DOHH2 (cell line): ENCODE results near the gene GNAT3.

Experiments used
- H3F3A ChIP-seq: fragments of 200-600 bp; sonication (generic), shearing (Covaris generic); 2 replicates; pipeline ENCODE4 v1.6.0; 2016; ENCODE audit warnings: antibody characterized with exemption, mild to moderate bottlenecking; ENCODE audit not compliant: control insufficient read depth, insufficient read depth
- H3K27ac ChIP-seq: fragments of 200-600 bp; sonication (generic); 2 replicates; pipeline ENCODE4 v1.5.1; 2014; ENCODE audit warnings: low read depth, mild to moderate bottlenecking, low read length, moderate library complexity
- H3K27me3 ChIP-seq: fragments of 200-600 bp; sonication (generic); 2 replicates; pipeline ENCODE4 v1.6.1; 2014; ENCODE audit warnings: mild to moderate bottlenecking, low read length, mixed read lengths; ENCODE audit not compliant: control insufficient read depth
- H3K36me3 ChIP-seq: fragments of 200-600 bp; sonication (generic); 2 replicates; pipeline ENCODE4 v1.6.1; 2014; ENCODE audit warnings: mild to moderate bottlenecking, low read length, moderate library complexity, mixed read lengths; ENCODE audit not compliant: control insufficient read depth
- H3K4me1 ChIP-seq: fragments of 200-600 bp; sonication (generic); 2 replicates; pipeline ENCODE4 v1.6.1; 2014; ENCODE audit warnings: mild to moderate bottlenecking, low read length, mixed read lengths; ENCODE audit not compliant: control insufficient read depth
- H3K4me2 ChIP-seq: fragments of 200-600 bp; sonication (generic); 2 replicates; pipeline ENCODE4 v1.6.0; 2014; ENCODE audit warnings: mild to moderate bottlenecking, low read length, moderate library complexity
- H3K4me3 ChIP-seq: fragments of 200-600 bp; sonication (generic); 2 replicates; pipeline ENCODE4 v1.5.1; 2014; ENCODE audit warnings: mild to moderate bottlenecking, low read length, mixed read lengths
- H3K79me2 ChIP-seq: fragments of 200-600 bp; sonication (generic); 2 replicates; pipeline ENCODE4 v1.6.1; 2014; ENCODE audit warnings: mild to moderate bottlenecking, low read length, mixed read lengths; ENCODE audit not compliant: control insufficient read depth
- H3K9me2 ChIP-seq: fragments of 200-600 bp; sonication (generic); replicated peaks from 2 replicates; pipeline ENCODE4 v1.6.1; 2014; ENCODE audit warnings: mild to moderate bottlenecking, low read length, mixed read lengths; ENCODE audit not compliant: control insufficient read depth
- H3K9me3 ChIP-seq: fragments of 200-600 bp; sonication (generic); 2 replicates; pipeline ENCODE4 v1.6.1; 2014; ENCODE audit warnings: antibody characterized with exemption, low read length, mixed read lengths; ENCODE audit not compliant: control insufficient read depth, insufficient read depth
- H4K20me1 ChIP-seq: fragments of 200-600 bp; sonication (generic); 2 replicates; pipeline ENCODE4 v1.6.0; 2014; ENCODE audit warnings: low read depth, mild to moderate bottlenecking, antibody characterized with exemption, low read length, moderate library complexity; ENCODE audit not compliant: control insufficient read depth, insufficient read depth
- EZH2phosphoT487 ChIP-seq: fragments of 200-600 bp; sonication (generic); IDR thresholded peaks from 2 replicates; pipeline ENCODE4 v1.6.1; 2017; ENCODE audit warnings: borderline replicate concordance, mild to moderate bottlenecking, antibody characterized with exemption, low read length, moderate library complexity, mixed read lengths
- TF ChIP-seq, protein P1 (sequence below): fragments of 200-600 bp; sonication (generic); IDR thresholded peaks from one replicate; pipeline ENCODE4 v1.5.1; 2014; ENCODE audit warnings: antibody characterized with exemption, mild to moderate bottlenecking, low read depth, low read length; ENCODE audit not compliant: poor library complexity, severe bottlenecking

The GNAT3 gene

GRCh38 chr7:80482950-80483349, 28.9 kb downstream of the GNAT3 start:
- TF ChIP-seq, protein P1, sequence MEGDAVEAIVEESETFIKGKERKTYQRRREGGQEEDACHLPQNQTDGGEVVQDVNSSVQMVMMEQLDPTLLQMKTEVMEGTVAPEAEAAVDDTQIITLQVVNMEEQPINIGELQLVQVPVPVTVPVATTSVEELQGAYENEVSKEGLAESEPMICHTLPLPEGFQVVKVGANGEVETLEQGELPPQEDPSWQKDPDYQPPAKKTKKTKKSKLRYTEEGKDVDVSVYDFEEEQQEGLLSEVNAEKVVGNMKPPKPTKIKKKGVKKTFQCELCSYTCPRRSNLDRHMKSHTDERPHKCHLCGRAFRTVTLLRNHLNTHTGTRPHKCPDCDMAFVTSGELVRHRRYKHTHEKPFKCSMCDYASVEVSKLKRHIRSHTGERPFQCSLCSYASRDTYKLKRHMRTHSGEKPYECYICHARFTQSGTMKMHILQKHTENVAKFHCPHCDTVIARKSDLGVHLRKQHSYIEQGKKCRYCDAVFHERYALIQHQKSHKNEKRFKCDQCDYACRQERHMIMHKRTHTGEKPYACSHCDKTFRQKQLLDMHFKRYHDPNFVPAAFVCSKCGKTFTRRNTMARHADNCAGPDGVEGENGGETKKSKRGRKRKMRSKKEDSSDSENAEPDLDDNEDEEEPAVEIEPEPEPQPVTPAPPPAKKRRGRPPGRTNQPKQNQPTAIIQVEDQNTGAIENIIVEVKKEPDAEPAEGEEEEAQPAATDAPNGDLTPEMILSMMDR: no peak
- TF ChIP-seq EZH2phosphoT487: no peak

GRCh38 chr7:80481196-80481884, 30.5 kb downstream of the GNAT3 start:
- H3K27me3 ChIP-seq: no peaks in the 10 kb centered on the region
- H3K4me1 ChIP-seq: no peaks in the 10 kb centered on the region
- no peaks in the 10 kb centered on the region for H3K9me3 ChIP-seq
- H3K36me3 ChIP-seq: no peaks in the 10 kb centered on the region
- H3K79me2 ChIP-seq: no peaks in the 10 kb centered on the region
- H3F3A ChIP-seq: no peaks in the 10 kb centered on the region
- H3K9me2 ChIP-seq: no peaks in the 10 kb centered on the region
- no peak overlapping the region for H3K4me2 ChIP-seq
- TF ChIP-seq, protein P1: no peak
- no peak for TF ChIP-seq EZH2phosphoT487
- no peaks in the 10 kb centered on the region for H4K20me1 ChIP-seq
- no peak overlapping the region for H3K27ac ChIP-seq
- H3K4me3 ChIP-seq: no peak overlapping the region

More at GRCh38 chr7:80482950-80483349, 28.9 kb downstream of the GNAT3 start:
- Histone ChIP-seq H3K36me3 (no peaks in the 10 kb centered on the region), H3K27ac (no peak overlapping the region), H3K9me2 (no peaks in the 10 kb centered on the region), H3K27me3 (no peaks in the 10 kb centered on the region), H3K4me3 (no peak overlapping the region), H3K4me1 (no peaks in the 10 kb centered on the region), H3K4me2 (no peak overlapping the region), H3F3A (no peaks in the 10 kb centered on the region), H3K9me3 (no peaks in the 10 kb centered on the region), H3K79me2 (no peaks in the 10 kb centered on the region), H4K20me1 (no peaks in the 10 kb centered on the region)

- H3K27ac ChIP-seq: no peak overlapping the region
- H3K27me3 ChIP-seq: no peaks in the 10 kb centered on the region
- H3K36me3 ChIP-seq: no peaks in the 10 kb centered on the region
- no peak for TF ChIP-seq EZH2phosphoT487
- TF ChIP-seq, protein P1: no peak
- no peaks in the 10 kb centered on the region for H3F3A ChIP-seq
- H4K20me1 ChIP-seq: no peaks in the 10 kb centered on the region
- no peaks in the 10 kb centered on the region for H3K4me1 ChIP-seq
- no peaks in the 10 kb centered on the region for H3K79me2 ChIP-seq
- no peaks in the 10 kb centered on the region for H3K9me2 ChIP-seq
- no peak overlapping the region for H3K4me3 ChIP-seq
- H3K4me2 ChIP-seq: no peak overlapping the region
- H3K9me3 ChIP-seq: no peaks in the 10 kb centered on the region
These were observed 31.3 kb downstream of the GNAT3 start for GRCh38 chr7:80480566-80480965.
